GM12874 (cell line): ENCODE results near the gene STK16.

Experiments
- CTCF ChIP-seq: IDR thresholded peaks from 2 replicates; pipeline ENCODE4 v1.5.1; 2011; ENCODE audit warnings: low read depth, mild to moderate bottlenecking, control low read depth, low read length, moderate library complexity; ENCODE audit not compliant: insufficient read depth

The STK16 gene

GRCh38 chr2:219245899-219246230, 586 bp downstream of the STK16 start:
- TF ChIP-seq CTCF = no peak

DNA sequence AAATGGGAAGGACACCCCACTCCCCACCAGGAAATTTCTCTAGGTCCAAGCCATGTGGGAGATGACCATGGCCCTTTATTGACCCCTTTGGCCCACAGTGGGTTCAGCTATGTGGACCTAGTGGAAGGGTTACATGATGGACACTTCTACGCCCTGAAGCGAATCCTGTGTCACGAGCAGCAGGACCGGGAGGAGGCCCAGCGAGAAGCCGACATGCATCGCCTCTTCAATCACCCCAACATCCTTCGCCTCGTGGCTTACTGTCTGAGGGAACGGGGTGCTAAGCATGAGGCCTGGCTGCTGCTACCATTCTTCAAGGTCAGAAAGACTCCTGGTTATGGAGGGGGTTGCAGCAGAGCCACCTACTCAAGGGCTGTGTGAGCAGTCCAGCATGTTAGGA, 1.3 kb downstream of the STK16 start:
- TF ChIP-seq CTCF = no peak

GRCh38 chr2:219247678-219248642, 2.7 kb downstream of the STK16 start:
- no peak for TF ChIP-seq CTCF

DNA sequence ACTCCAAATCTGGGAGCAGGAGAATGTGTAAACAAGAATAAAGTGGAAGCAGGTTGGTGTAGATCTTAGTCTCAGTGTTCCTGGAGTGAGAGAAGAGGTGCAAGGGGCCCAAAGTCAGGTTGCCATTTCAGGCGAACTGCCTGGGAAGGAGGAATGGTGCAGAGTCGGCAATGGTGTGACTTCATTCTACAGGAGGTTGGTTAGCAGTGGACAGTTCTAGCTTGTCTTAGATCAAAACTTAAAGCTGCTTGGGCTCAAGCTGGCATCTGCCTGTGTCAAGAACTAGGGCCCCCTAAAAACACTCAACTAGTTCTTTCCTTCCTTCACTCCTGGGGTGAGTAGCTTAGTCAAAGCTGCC, 3.5 kb downstream of the STK16 start:
- TF ChIP-seq CTCF = no peak

DNA sequence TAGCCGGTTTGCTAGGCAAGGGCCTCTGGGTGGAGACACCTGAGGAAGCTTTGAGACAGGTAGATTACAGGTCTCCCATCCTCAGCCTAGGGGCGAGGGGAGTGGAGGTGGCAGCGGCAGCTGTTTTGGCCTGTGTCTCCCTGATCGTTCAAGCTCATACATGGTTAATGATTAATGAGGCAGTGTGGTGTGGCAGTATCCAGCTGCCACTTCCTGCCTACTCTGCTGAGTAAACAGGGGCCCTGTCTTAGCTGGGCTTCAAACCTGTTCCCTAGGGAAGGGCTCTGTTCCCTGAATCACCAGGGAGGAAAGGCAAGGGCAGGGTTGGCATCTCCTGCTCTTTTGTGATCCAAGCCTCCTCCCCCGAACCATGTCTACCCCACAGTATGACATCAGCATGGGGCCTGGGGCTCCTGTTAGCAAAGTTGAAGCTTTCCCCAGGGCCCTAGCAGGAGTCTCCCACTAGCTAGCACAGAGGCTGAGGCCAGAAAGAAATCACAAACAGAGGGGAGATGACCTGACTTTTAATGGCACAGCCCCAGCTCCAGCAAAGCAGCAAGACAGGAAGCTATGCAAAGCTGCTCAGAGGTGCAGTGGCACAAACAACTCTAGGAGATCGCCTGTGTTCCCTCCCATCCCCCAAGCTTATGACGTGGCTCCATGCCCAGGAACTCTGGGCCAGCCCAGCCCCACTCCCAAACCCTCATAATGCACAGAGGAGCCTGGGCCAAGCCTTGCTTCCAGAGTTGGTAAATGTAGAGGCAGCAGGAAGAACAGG, 4.1 kb downstream of the STK16 start:
- TF ChIP-seq CTCF = no peak

DNA sequence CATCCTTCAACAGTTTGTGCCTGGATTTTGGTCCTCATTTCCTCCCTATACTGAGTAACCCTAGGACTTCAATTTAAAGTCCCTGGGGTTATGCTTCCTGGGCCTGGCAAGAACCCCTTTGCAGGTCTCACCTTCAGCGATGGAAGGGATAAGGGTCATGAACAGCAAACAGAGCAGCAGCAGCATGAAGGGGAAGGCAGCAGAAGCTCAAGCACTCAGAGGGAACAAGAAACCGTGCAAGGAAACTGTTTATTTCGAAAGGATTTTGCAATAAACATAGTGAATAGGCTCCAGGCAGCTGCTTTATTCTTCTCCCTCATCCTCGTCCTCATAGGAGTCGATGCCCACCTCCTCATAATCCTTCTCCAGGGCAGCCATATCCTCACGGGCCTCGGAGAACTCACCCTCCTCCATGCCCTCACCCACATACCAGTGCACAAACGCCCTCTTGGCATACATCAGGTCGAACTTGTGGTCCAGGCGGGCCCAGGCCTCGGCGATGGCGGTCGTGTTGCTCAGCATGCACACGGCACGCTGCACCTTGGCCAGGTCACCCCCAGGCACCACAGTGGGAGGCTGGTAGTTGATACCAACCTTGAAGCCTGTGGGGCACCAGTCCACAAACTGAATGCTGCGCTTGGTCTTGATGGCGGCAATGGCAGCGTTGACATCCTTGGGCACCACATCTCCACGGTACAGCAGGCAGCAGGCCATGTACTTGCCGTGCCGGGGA, 4.9 kb downstream of the STK16 start:
- no peak for TF ChIP-seq CTCF

GRCh38 chr2:219251656-219252055, 6.4 kb downstream of the STK16 start:
- TF ChIP-seq CTCF = no peak
